GM21825 (cell line): ENCODE results near the gene IPCEF1.
A peak's percentile ranks its signal among the peaks of the same experiment; 100 is the strongest.

ENCODE experiments used
- ATAC-seq: cut with Tn5 transposase; IDR thresholded peaks from one replicate; pipeline ENCODE4 v1.9.1; 2021; ENCODE audit warnings: mild to moderate bottlenecking, moderate library complexity; ENCODE audit not compliant: unreplicated experiment

The IPCEF1 gene

GRCh38 chr6:154297721-154298120 is 58.9 kb downstream of the IPCEF1 start:
- no peak for ATAC-seq

- ATAC-seq = no peak
Observed at GRCh38 chr6:154297210-154297609, 59.4 kb downstream of the IPCEF1 start.

DNA sequence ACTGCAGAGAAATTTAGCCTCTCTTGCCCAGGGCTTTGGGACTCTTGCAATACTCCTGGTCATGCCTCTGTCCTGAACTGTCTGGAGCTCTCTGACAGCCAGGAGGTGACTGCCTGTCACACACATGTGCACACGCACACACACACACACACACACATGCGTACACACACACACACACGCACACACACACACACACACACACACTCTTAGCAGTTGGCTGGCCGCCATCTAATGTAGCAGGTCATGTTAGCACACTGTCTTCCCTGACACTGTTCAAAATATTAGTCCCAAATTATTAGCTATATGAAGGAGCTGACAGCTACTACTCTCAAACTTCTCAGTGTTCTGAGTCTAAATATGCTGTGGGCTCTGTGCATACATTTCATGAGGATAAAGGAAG is 60.9 kb downstream of the IPCEF1 start:
- no peak for ATAC-seq

GRCh38 chr6:154292855-154293519 is 63.6 kb downstream of the IPCEF1 start:
- ATAC-seq = no peak

- ATAC-seq = no peak
Observed at GRCh38 chr6:154292066-154292465, 64.5 kb downstream of the IPCEF1 start.

GRCh38 chr6:154289818-154290508 is 66.6 kb downstream of the IPCEF1 start:
- ATAC-seq = no peak

- ATAC-seq = no peak
Observed at GRCh38 chr6:154285826-154286225, 70.8 kb downstream of the IPCEF1 start.

DNA sequence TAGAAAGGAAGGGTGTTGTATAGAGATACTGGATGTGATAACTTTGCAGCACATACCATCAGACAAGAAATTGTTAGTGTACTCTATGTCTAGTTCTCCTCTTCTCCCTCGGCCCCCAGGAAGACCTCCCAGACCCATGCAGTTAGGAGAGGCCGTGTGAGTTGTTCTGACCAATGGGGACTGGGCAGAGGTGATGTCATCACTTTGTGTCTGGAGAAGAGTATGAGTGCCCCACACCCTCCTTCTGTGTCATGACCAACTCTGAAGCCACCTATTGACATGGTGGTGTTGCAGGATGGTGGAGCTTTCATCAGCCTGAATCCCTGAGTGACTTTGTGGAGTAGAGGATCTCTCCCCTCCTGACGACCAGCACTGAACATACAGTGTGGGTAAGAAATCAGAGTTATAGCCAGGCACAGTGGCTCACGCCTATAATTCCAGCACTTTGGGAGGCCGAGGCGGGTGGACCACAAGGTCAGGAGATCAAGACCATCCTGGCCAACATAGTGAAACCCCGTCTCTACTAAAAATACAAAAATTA is 72.2 kb downstream of the IPCEF1 start:
- no peak for ATAC-seq

DNA sequence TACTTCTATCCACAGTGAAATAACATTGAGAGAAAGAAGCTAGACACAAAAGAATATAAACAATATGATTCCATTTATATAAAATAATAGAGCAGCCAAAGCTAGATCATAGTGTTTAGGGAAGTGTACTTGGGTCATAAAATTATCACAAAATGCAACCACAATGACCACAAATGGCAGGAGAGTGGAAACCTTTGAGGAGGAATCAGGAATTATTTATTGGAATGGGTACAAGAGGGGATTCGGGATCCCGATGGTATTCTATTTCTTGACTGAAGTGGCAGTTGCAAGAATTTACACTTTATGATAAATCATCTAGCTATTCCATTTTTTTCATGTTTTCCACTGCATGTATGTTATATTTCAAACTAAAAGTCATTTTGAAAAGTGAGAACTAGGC is 76.1 kb downstream of the IPCEF1 start:
- ATAC-seq = no peak

DNA sequence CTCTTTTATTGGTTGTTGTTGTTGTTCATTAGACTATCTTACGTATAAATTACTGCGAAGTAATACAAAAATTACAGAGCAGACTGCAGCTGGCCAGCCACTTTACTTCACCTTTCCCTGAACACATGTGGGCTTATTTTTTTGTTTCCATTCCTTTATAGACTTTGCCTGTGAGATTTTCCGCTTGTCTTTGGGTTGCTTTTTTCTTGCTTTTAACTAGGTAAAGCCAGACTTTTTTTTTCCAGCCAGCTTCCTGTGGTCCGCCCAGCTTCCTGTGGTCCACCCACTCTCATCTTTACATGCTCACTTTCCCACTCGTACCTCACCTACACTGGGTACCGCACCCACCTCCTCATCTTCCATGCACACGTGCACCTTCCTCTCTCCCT is 79.0 kb downstream of the IPCEF1 start:
- no peak for ATAC-seq

GRCh38 chr6:154276810-154277628 is 79.6 kb downstream of the IPCEF1 start:
- ATAC-seq = peak; percentile 71

DNA sequence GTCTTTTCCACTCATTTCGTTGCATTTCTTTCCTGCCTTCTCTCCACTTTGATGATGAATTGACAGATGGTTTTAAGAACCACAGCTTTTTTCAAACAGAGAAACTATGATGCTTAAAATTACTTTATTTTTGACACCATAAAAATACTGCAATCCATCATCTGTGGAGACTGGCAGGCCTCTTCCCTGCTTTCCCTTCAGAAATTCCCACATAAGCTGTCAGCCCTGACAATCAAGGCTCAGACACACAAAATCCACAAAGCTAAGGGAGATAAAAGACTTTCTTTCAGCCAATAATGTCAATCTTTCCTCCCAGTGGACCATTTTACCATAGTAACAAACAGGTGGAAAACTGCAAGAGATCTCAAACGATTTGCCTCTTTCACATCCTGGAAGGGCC is 82.4 kb downstream of the IPCEF1 start:
- no peak for ATAC-seq

DNA sequence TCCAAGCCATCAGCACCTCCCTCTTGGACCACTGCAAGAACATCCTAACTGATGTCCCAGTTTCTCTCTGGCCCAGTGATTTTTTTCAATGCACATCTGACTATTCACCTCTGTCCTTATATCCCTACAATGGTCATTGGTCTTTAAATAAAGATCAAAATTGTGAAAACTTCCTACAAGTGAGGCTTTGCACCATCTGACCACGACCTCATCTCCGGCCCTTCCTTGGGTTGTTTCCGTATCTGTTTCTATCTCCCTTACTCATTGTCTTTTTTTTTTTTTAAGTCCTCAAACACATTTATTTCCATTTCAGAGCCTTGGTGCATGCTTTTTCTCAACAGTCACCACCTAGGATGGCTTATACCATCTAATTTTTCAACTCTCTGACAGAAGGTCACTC is 88.1 kb downstream of the IPCEF1 start:
- ATAC-seq = no peak

DNA sequence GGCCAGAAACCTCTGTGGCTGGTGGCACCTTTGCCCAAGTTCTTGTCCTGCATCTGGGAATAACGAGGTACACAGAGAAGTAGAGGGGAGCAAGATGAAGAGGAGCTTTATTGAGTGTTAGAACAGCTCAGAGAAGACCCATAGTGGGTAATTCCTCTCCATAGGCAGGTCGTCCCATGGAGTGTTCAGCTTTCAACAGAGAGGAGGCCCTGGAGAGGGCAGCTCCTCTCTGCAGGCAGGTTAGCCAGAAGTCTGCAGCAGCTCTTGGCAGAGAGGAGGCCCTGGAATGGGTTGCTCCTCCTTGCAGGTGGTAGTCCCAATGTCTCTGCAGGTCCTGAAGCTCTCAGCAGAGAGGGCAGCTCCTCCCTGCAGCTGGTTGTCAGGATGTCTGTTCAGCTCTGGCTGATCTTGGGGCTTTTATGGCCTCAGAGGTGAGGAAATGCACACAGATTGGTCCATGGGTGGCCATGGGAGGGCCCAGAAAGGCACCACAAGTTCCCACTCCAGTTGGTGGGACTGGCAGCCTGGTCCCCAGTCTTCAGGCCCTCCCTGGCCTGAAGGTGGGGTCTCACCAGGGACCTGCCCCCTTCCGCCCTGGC is 89.0 kb downstream of the IPCEF1 start:
- ATAC-seq = no peak

- ATAC-seq = no peak
Observed at GRCh38 chr6:154266560-154267099, 90.0 kb downstream of the IPCEF1 start.

DNA sequence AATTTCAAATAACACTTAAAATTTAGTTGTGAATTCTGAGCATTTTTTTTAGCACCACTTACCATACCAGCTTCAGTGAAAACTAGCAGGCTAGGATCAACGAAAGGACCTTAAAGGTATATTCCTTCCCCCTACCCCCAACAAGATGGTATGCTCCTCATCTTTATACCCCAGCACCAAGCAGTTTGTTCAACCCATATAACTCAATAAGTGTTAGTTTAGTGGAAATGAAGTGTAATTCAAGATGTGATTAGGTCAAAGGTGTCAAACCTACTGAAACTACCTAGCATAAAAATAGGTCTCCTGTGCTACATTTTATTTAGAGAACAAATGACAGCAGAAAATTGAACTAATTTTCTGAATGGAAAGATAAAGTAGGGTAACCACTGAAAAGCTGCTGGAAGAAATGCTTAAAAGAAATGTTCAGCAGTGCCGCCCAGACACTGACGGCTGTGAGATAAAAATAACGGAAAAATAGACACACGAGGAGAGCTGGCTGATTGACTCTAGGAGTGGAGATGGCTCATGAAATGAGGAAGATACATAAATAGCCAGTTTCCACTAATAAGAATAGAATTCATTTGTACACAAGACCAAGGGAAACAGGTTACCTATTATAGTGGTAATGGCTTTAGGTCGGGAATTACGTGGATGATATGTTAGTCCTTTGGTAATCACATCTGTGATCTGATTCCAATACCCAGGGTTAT is 94.8 kb downstream of the IPCEF1 start:
- no peak for ATAC-seq

DNA sequence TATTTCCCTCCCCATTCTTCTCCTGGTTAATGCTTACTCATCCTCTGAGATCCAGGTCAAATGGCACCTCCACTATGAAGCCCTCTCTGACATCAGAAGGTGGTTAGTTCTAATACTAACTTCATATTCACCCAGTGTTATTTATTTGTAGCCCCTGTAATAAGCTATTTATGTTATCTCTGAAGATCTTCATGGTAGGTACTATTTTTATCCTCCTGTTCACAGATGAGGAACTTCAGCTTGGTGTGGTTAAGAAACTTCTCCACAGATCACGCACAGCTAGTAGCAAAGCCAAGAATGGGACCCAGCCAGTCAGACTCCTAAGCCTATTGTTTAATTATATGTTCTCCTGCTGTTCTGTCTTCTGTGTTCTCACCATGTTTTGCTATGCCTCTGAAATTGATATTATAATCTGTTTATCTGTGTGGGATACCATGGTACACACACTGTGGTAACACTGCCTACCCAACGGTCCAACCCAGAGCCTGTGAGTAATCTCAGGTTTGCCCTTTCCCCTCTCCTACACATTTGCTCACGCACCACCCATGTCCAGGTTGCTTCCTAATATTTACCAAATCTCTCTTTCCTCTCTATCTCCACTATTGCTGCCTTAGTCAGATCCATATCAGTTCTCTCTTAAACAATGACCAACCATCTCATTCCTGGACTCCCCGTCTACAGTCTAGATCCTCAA is 98.4 kb downstream of the IPCEF1 start:
- peak; percentile 77 for ATAC-seq

GRCh38 chr6:154257067-154257466 is 99.5 kb downstream of the IPCEF1 start:
- ATAC-seq = no peak

DNA sequence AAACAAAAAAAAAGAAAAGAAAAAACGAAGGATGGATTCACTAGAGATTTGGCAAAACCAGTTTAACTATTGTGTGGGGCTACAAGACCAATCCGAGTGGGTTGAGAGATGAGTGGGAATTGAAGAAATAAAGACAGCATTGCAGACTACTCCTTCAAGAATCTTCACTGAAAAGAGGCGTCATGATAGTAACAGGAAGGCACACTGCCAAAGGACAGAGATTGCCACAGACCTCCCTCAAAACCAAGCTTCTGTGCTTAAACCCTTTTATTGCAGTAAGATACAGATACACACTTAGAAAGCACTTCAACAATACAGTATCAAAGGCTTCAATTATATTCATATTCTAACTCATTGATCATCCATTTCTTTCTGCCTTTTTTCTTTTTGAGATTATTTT is 103.9 kb downstream of the IPCEF1 start:
- ATAC-seq = no peak

GRCh38 chr6:154251116-154251515 is 105.5 kb downstream of the IPCEF1 start:
- ATAC-seq = no peak
